ENCODE measurements around the gene TLCD2.
A peak's percentile ranks its signal among the peaks of the same experiment; 100 is the strongest.
"Not testable (repeated sequence)": the region's sequence is repeated elsewhere in the genome, so short reads cannot be mapped to it uniquely, and the experiment has no call there.

Gene TLCD2

DNA sequence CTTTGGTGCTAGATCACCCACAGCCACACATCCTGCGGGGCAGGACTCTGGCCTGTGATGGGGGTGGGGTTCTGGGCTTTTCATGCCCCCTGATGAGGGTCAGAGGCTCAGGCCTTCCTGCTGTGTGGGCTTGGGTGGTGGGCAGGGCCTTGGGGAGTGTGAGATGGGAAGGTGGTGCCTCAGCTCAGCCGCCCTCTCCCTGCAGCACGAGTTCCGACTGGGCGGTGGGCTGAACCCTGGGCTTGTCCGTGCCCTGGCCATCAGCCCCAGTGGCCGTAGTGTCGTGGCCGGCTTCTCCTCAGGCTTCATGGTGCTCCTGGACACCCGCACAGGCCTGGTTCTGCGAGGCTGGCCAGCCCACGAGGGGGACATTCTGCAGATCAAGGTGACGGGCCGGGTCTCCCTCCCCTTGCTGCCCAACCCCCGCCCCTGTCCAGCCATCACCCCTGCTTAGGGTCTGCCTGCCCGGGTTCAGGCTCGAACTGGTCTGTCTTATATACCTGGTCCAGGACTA is 25.7 kb upstream of the TLCD2 start:
- DNase-seq, result no peak

DNA sequence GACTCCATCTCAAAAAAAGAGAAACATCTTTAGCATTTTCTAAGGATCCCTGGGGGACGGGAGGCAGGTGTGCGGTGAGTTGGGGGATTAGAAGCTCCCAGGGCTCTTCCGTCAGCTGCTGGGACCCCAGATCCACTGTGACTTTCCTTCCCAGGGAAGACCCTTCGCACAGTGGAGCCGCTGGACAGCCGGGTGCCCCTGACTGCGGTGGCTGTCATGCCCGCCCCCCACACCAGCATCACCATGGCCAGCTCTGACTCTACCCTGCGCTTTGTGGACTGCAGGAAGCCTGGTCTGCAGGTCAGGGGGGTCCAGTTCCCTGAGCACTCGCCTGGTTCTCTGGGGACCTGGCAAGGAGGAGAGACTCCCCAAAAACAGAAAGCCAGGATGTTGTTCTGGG is 25.2 kb upstream of the TLCD2 start:
- DNase-seq, result no peak

DNA sequence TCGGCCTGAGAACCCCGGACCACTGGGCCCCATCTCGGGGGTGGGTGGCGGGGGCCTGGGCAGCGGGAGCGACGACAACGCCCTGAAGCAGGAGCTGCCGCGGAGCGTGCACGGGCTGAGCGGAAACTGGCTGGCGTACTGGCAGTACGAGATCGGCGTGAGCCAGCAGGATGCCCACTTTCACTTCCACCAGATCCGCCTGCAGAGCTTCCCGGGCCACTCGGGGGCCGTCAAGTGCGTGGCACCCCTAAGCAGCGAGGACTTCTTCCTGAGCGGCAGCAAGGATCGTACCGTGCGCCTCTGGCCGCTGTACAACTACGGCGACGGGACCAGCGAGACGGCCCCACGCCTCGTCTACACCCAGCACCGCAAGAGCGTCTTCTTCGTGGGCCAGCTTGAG is 23.6 kb upstream of the TLCD2 start:
- no peak for DNase-seq

DNA sequence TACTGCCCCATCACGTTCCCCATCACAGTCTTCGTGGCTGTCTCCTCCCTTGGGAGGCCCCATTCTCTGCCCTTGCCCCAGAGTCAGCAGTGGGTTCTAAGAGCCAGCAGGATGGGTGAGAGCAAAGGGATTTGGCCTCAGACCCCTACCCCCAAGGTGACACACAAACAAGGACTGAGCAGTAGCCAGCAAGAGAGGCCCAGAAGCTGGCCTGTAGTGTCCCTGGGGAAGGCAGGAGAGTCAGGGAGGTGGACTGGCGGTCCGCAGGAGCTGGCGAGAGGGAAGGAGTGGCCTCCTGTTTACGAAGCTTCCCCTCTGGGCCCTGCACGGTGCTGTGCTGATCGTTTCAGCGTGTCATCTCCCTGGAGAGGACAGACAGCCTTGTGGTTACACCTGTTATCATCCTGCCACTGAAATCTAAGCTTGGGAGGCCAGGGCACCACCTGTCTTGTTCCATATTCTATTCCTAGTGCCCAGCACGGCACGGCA is 22.7 kb upstream of the TLCD2 start:
- no peak for DNase-seq

DNA sequence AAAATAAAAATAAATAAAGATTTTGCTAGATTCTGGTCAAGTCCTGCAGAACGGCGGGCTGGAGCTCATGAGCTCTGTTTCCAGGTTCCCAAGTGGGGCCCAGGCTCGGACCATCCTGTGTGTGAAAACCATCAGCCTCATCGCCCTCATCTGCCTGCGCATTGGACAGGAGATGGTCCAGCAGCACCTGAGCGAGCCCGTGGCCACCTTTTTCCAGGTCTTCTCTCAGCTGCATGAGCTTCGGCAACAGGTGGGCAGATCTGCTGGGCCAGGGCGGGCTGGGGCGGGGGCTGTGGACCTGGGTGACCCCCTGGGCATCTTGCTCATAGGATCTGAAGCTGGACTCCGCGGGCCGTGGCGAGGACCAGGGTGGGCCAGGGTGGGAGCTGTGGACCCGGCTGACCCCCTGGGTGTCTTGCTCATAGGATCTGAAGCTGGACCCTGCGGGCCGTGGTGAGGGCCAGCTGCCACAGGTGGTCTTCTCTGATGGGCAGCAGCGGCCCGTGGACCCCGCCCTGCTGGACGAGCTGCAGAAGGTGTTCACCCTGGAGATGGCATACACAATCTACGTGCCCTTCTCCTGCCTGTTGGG is 22.2 kb upstream of the TLCD2 start:
- DNase-seq, result no peak

DNA sequence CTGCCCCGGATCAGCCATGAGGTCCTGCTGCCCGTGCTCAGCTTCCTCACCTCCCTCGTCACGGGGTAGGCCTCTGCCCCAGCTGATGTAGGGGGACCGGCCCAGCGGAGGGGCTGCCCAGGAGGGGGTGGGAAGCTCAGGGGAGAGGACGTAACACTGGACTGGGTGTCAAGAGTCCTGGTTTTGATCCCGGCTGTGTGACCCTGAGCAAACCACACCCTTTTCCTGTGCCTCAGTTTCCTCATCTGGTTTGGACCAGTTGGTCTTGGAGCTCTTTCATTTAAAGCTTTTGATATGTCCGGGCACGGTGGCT is 21.0 kb upstream of the TLCD2 start:
- no peak for DNase-seq

DNA sequence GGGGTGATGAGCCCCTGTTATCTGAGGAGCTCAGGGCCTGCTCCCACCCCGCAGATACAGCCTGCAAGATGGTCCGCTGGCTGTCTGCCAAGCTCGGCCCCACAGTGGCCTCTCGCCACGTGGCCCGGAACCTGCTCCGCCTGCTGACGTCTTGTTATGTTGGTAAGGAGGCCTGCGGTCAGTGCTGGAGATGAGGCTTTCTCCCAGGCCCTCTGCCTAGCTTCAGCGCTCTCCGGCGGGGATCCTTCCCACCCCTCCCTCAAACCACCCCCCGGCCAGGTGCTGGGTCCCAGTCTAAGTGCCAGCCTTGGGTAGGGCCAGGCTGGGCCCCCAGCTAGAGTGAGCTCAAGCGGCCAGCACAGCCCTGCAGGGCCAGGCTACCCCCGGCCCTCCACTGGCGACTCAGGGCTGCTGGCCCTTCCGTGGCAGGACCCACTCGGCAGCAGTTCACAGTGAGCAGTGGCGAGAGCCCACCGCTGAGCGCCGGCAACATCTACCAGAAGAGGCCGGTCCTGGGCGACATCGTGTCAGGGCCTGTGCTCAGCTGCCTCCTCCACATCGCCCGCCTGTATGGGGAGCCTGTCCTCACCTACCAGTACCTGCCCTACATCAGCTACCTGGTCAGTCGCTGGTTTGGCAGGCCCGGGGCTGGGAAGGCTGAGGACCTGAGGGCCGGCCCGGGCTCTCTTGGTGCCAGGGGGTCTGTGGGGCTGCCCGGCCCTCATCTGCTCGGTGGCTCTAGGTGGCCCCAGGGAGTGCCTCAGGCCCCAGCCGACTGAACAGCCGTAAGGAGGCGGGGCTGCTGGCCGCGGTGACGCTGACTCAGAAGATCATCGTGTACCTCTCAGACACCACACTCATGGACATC is 20.4 kb upstream of the TLCD2 start:
- DNase-seq, result no peak

DNA sequence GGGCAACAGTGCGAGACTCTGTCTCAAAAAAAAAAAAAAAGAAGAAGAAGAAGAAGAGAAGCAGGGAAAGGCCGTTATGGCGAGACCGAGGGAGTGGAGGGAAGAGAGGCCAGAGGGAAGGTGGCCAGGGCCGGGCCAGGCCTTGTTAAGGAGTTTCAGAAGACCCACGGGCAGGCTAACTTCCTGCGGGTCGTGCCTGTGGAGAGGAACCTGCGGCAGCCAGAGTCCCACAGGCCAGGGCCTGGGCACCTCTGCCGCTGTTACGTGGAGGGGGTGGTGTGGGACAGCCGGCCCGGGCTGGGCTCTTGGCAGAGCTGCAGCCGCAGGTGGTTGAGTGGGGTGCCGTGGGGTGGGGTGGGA is 19.8 kb upstream of the TLCD2 start:
- no peak for DNase-seq

DNA sequence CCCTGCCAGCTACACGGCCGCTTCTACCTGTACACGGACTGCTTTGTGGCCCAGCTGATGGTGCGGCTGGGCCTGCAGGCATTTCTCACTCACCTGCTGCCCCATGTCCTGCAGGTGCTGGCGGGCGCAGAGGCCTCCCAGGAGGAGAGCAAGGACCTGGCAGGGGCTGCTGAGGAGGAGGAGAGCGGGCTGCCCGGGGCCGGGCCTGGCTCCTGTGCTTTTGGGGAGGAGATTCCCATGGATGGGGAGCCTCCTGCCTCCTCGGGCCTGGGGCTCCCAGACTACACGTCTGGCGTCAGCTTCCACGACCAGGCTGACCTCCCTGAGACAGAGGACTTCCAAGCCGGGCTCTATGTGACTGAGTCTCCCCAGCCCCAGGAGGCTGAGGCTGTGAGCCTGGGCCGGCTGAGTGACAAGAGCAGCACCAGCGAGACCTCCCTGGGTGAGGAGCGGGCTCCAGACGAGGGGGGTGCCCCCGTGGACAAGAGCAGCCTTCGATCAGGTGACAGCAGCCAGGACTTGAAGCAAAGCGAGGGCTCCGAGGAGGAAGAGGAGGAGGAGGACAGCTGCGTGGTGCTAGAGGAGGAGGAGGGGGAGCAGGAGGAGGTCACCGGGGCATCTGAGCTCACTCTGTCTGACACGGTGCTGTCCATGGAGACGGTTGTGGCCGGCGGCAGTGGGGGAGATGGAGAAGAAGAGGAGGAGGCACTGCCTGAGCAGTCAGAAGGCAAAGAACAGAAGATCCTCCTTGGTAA is 17.9 kb upstream of the TLCD2 start:
- no peak for DNase-seq

DNA sequence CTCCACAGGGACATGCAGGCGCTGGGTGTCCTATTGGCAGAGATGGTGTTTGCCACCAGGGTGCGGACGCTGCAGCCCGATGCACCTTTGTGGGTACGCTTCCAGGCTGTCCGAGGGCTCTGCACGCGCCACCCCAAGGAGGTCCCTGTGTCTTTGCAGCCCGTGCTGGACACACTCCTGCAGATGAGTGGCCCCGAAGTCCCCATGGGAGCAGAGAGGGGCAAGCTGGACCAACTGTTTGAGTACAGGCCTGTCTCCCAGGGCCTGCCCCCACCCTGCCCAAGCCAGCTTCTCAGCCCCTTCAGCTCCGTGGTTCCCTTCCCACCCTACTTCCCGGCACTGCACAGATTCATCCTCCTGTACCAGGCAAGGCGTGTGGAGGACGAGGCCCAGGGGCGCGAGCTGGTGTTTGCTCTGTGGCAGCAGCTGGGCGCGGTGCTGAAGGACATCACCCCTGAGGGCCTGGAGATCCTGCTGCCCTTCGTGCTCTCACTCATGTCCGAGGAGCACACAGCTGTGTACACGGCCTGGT is 17.1 kb upstream of the TLCD2 start:
- DNase-seq, result no peak

DNA sequence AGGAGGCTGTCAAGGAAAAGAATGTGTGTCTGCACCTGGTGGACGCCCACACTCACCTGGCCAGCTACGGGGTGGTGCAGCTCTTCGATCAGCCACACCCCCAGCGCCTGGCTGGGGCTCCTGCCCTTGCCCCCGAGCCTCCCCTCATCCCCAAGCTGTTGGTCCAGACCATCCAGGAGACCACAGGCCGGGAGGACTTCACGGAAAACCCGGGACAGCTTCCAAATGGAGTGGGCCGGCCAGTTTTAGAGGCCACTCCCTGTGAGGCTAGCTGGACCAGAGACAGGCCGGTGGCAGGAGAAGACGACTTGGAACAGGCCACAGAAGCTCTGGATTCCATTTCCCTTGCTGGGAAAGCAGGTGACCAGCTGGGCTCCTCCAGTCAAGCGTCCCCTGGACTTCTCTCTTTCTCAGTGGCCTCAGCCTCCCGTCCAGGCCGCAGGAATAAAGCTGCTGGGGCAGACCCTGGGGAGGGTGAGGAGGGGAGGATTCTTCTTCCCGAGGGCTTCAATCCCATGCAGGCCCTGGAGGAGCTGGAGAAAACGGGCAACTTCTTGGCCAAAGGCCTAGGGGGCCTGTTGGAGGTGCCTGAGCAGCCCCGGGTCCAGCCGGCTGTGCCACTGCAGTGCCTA is 16.6 kb upstream of the TLCD2 start:
- no peak for DNase-seq

DNA sequence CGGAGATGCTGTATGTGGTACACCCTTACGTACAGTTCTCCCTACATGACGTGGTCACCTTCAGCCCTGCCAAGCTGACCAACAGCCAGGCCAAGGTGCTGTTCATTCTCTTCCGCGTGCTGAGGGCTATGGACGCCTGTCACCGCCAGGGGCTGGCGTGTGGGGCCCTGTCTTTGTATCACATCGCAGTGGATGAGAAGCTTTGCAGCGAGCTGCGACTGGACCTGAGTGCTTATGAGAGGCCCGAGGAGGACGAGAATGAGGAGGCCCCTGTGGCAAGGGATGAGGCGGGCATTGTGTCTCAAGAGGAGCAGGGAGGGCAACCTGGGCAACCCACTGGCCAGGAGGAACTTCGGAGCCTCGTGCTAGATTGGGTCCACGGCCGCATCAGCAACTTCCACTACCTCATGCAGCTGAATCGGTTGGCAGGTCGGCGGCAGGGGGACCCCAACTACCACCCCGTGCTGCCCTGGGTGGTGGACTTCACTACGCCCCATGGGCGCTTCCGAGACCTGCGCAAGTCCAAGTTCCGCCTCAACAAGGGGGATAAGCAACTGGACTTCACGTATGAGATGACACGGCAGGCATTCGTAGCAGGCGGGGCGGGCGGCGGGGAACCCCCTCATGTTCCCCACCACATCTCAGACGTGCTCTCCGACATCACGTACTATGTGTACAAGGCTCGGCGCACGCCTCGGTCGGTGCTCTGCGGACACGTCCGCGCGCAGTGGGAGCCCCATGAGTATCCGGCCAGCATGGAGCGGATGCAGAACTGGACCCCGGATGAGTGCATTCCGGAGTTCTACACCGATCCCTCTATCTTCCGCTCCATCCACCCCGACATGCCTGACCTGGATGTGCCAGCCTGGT is 15.7 kb upstream of the TLCD2 start:
- DNase-seq, result no peak

DNA sequence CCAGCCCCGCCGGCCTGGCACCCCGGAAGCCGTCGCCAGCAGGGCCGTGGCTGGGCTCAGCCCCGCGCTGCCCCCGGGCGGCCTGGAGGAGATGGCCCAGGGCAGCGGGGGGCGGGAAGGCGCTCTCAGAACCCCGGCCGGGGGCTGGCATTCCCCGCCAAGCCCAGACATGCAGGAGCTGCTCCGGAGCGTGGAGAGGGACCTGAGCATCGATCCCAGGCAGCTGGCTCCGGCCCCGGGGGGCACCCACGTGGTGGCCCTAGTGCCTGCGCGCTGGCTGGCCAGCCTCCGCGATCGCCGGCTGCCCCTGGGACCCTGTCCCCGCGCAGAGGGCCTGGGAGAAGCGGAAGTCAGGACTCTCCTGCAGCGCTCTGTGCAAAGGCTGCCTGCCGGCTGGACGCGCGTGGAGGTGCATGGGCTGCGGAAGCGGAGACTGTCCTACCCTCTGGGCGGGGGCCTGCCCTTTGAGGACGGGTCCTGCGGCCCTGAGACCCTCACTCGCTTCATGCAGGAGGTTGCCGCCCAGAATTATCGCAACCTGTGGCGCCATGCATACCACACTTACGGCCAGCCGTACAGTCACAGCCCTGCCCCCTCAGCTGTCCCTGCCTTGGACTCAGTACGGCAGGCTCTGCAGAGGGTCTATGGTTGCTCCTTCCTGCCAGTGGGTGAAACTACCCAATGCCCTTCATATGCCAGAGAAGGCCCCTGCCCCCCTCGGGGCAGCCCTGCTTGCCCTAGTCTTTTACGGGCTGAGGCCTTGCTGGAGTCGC is 14.9 kb upstream of the TLCD2 start:
- no peak for DNase-seq

DNA sequence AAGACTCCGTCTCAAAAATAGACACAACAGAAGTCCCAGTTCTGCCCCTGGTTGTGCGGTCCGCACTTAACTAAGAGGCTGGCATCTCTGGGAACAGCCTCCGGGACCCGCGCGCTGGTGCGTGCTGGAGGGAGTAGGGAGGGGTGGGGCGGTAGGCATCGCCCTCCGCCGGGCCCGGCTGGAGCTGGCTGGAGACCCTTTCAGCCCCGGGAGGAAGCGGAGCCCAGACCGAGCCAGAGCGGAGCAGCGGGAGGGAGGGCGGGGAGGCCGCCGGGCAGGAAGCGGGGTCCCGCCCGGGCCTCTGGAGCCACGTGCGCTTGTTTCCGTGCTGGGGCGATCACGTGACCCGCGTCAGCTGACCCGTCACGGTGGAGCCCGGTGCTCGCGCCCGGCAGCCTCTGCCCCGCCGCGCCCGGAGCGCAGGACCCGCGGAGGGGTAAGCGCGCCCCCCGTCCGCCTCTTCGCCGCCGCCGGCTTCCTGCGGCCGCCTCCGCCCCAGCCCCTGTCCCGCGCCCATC is 14.2 kb upstream of the TLCD2 start, which contains the start of gene WDR81:
WDR81 (plus strand) TSS at position 354 of the 518 bp plus-strand sequence. CDS start 256 bp downstream, outside the sequence.
- DNase-seq, result peak; percentile 84

DNA sequence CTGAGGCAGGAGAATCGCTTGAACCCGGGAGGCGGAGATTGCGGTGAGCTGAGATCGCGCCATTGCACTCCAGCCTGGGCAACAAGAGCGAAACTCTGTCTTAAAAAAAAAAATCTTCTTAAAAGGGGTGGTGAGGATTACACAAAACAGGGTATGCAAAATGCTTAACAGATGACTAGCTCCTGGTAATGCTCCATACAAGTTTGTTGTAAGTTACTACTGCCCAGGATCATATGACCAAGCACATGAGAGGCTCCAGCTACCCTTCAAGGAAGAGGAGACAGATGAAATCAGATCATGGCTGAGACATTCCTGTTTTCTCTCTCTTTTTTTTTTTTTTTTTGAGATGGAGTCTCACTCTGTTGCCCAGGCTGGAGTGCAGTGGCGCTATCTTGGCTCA is 11.8 kb upstream of the TLCD2 start:
- DNase-seq, result not testable (repeated sequence)

DNA sequence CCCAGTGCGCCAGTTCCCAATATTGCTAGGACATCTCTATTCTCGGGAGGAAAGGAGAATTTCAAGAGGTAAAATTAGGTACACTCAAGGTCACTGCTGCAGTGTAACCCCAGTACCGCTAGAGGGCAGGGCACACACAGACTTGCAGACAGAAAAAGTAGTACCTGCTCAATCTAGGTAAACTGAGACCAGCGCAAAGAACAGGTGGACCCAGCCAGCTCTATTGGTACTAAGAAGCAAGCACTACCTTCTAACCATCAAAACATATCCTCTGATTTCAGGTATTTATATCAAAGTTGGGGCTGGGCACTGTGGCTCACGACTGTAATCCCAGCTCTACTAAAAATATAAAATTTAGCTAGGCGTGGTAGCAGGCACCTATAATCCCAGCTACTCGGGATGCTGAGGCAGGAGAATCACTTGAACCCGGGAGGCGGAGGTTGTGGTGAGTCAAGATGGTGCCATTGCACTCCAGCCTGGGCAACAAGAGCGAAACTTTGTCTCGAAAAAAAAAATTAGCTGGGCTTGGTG is 10.7 kb upstream of the TLCD2 start:
- DNase-seq, result peak; percentile 57

DNA sequence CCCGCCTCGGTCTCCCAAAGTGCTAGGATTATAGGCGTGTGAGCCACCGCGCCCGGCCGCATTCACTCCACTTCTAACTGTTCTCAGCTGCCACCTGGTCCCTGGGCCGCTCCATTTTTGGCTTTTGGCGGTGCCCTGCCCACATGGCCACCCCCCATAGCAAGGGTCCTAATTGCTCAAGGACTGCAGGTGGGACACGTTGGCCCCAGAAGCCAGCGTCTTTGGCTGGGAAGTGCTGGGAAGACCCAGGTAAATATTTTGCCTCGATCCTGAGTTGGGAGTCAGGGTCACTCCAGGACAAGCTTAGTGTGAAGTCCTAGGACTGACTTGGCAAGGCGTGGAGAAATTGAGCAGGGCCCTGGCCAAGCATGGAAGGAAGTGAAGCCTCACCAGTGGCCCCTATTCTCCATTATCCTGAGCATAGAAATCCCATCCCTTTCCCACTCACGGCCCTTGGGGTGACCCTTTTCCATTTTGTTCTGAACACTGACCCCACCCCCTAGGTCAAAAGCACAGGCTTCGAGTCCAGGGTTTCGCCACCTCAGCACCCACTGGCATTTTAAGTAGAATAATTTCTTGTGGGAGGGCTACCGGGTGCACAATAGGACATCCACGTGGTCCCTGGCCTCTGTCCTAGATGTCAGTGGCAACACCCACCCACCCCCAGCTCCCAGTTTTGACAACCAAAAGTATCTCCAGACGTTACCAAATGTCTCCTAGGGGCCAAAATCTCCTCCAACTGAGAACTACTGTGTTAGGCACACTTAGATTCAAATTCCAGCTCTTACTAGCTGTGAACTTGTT is 8.4 kb upstream of the TLCD2 start:
- no peak for DNase-seq

DNA sequence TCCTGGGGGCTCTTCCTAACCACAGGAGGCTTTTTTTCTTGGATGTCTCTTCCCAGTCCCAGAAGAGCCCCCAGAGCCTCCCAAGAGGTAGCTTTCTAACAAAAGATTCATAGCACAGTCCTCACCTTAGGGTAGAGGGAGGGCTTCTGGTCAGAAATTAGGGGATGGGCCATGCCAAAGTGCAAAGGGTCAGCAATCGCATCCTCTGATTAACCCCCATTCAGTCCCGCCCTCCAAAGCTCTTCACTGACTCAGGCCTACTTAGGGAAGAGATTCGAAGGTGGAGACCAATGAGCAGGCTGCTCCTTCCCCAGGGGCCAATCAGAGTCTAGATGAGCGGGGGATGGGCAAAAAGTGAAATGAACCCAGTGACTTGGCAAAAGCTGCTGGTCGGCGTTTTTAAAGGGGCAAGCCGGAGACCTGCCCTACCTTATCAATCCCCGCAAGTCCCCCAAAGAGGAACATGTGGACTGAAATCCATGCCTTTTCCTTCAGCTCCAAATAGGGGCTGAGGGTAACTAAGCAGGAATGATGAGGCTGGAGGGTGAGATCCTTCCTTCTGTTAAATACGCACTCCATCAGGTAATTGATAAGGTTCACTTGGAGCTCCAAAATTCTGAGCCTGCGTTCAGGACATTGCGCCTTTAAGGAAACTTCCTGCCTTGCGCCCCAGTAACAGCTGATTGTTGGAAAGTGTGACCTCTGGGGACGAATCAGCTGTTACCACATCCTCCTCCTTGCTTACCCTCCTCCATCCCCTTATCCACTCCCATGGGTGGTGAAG is 6.9 kb upstream of the TLCD2 start:
- DNase-seq, result peak; percentile 90

Measured in CD4-positive, alpha-beta T cell treated with Interferon gamma for 1 hour (primary cell).